HG03175 (cell line): ENCODE results near the gene RAD51B.
A peak's percentile ranks its signal among the peaks of the same experiment; 100 is the strongest.

ENCODE experiments used
- ATAC-seq: cut with Tn5 transposase; IDR thresholded peaks from one replicate; pipeline ENCODE4 v1.9.1; 2021; ENCODE audit warnings: mild to moderate bottlenecking, moderate library complexity; ENCODE audit not compliant: unreplicated experiment

Gene RAD51B

GRCh38 chr14:68228656-68229055 is 409.1 kb downstream of the RAD51B start:
- no peak for ATAC-seq

- ATAC-seq = no peak
These were observed 410.0 kb downstream of the RAD51B start for GRCh38 chr14:68229423-68230100.

- ATAC-seq = no peak
These were observed 410.8 kb downstream of the RAD51B start for GRCh38 chr14:68230202-68230949.

- no peak for ATAC-seq
These were observed 411.6 kb downstream of the RAD51B start for GRCh38 chr14:68230950-68231717.

GRCh38 chr14:68231898-68232297 is 412.3 kb downstream of the RAD51B start:
- no peak for ATAC-seq

- peak; percentile 50 for ATAC-seq
These were observed 412.9 kb downstream of the RAD51B start for GRCh38 chr14:68232300-68233055.

- no peak for ATAC-seq
These were observed 413.7 kb downstream of the RAD51B start for GRCh38 chr14:68233101-68233784.

- ATAC-seq = no peak
These were observed 414.7 kb downstream of the RAD51B start for GRCh38 chr14:68234101-68234905.

GRCh38 chr14:68235011-68235410 is 415.4 kb downstream of the RAD51B start:
- ATAC-seq = no peak

- no peak for ATAC-seq
These were observed 417.2 kb downstream of the RAD51B start for GRCh38 chr14:68236582-68237458.

- no peak for ATAC-seq
These were observed 419.0 kb downstream of the RAD51B start for GRCh38 chr14:68238551-68238950.

- ATAC-seq = no peak
These were observed 419.4 kb downstream of the RAD51B start for GRCh38 chr14:68238976-68239375.

GRCh38 chr14:68239988-68240771 is 420.6 kb downstream of the RAD51B start:
- ATAC-seq = no peak

GRCh38 chr14:68241862-68242487 is 422.4 kb downstream of the RAD51B start:
- no peak for ATAC-seq

- no peak for ATAC-seq
These were observed 424.0 kb downstream of the RAD51B start for GRCh38 chr14:68243450-68244010.

- ATAC-seq = no peak
These were observed 424.8 kb downstream of the RAD51B start for GRCh38 chr14:68244262-68244980.
